ENCODE results near the gene ARHGAP40. TPM values are rescaled to one million over a fixed set of nuclear protein-coding genes. Genes with fewer than 3 reads are reported as not detected.

The ARHGAP40 gene
- total RNA-seq, 2 donors from 2014 or later, result not detected

DNA sequence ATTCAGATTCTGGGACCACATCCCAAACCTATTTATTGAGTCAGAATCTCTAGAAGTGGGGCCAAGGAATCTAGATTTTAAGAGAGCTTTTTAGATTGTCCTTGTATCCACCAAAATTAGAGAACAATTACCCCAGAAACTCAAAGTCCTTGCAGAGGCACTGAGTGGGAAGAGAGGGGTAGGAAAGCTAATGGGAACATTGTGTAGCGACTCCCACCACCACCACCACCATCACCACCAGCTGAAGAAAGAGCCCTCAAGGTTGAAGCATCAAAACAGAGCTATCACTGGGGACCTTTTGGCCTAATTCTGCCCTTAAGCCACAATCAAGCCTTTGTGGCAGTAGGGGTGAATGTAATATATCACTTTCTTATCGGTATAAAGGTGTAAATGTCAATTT lies 83.7 kb downstream of the ARHGAP40 start:
- Histone ChIP-seq H3K36me3 (no peaks in the 10 kb centered on the region), H3K4me3 (no peak overlapping the region), H3K27ac (no peak overlapping the region), H3K4me1 (no peaks in the 10 kb centered on the region), H3K27me3 (no peaks in the 10 kb centered on the region), H3K9me3 (no peaks in the 10 kb centered on the region)
- TF ChIP-seq, protein P1, sequence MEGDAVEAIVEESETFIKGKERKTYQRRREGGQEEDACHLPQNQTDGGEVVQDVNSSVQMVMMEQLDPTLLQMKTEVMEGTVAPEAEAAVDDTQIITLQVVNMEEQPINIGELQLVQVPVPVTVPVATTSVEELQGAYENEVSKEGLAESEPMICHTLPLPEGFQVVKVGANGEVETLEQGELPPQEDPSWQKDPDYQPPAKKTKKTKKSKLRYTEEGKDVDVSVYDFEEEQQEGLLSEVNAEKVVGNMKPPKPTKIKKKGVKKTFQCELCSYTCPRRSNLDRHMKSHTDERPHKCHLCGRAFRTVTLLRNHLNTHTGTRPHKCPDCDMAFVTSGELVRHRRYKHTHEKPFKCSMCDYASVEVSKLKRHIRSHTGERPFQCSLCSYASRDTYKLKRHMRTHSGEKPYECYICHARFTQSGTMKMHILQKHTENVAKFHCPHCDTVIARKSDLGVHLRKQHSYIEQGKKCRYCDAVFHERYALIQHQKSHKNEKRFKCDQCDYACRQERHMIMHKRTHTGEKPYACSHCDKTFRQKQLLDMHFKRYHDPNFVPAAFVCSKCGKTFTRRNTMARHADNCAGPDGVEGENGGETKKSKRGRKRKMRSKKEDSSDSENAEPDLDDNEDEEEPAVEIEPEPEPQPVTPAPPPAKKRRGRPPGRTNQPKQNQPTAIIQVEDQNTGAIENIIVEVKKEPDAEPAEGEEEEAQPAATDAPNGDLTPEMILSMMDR (IDR thresholded peaks at IDR 0.05), result no peak
- no peak for DNase-seq (ENCODE audit: low spot score)

DNA sequence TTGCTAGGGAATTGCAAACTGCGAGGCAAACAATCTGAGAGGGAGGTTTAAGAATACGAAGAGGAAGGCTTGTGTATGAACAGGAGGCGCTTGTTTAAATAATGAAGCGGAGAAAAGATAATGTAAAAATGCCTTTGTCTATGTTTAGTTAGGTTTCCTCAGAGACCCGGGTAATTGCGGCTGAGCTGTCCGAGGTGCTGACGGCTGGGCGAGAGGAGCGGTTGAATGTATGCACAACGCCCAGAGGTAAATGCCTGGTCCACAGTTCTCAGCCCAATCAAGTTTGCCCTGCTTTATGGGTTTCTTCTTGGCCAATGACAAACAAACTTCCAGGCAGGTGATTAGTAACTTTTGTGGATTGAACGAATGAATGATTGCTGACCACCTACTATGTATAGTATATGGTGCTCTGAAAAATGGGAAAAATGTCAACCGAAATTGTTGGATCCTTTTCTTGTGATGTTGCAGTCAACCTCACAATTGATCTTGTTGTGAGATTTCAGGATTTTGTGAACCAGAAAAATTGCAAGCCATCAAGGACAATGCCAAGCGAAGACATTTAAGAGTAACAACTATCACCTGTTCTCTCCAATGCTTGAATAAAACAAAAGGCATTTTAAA lies 84.4 kb downstream of the ARHGAP40 start:
- no peak overlapping the region for H3K27ac ChIP-seq
- TF ChIP-seq, protein P1 (IDR thresholded peaks at IDR 0.05), result no peak
- no peak overlapping the region for H3K4me3 ChIP-seq
- no peaks in the 10 kb centered on the region for H3K36me3 ChIP-seq
- H3K9me3 ChIP-seq, result no peaks in the 10 kb centered on the region
- no peaks in the 10 kb centered on the region for H3K27me3 ChIP-seq
- no peaks in the 10 kb centered on the region for H3K4me1 ChIP-seq
- no peak for DNase-seq (ENCODE audit: low spot score)

DNA sequence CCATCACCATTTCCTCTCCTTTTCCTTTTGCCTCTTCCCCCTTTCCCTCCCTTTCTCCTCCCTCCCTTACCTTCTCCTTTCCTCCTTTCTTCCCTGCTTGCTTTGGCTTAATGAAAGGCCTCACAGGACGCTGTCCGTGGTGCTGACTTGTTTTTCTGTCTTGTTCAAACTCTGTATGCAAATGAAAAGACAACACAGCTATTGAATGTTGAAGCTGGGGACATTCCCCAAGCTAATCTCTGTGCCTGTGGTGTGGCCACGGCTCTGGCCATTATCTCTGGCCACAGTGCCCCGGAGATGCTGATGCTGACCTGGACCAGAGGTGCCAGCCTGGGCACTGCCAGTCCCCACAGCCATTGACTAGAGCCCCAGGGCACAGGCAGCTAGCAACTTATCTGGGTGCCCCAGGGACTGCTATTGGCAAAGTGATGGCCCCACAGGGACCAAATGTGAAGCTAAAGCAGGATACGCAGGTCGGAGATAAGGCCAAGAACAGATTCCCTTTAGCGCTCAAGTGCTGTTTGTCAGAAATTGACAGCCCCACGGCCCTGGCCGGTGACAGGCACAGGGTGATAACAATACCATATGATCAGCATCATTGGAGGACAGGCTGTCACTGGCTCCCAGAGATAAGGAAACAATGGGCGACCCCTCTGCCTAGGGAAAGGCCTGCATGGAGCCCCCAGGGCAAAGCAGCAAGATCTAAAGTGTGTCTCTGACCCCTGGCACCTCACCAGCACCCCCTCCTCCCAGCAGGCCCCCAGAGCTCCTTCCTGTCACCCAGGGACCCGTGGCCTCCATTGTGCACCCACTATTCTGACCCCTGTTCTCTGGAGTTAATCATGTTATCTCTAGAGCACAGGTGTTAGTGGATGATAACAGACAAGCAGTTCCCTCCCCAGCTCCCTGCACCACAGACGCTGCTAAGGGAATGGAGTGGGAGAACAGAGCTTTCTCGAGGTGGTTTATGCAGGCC lies 91.1 kb downstream of the ARHGAP40 start:
- H3K27ac ChIP-seq, result no peak overlapping the region
- no peaks in the 10 kb centered on the region for H3K9me3 ChIP-seq
- H3K4me1 ChIP-seq, result no peaks in the 10 kb centered on the region
- DNase-seq (ENCODE audit: low spot score), result no peak
- no peaks in the 10 kb centered on the region for H3K36me3 ChIP-seq
- H3K27me3 ChIP-seq, result no peaks in the 10 kb centered on the region
- TF ChIP-seq, protein P1 (IDR thresholded peaks at IDR 0.05), result no peak
- no peak overlapping the region for H3K4me3 ChIP-seq

DNA sequence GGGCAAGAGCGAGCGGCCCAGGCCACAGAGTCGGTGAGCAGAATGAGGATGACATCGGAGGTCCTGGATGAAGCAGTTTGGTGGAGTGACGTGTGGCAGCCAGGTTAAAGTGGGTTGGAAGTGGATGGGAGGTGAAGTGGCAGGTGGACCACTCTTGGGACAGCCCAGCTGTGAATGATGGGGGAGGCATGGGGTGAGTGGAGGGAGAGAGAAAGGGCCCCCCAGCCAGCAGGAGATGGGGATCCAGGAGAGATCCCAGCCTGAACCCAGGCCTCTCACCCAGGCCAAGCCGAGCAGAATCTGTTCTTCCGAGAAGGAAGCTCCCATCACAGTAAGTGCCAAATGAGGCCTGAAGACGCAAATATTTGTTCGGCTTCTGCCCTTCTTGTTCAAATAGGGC lies 95.7 kb downstream of the ARHGAP40 start:
- H3K9me3 ChIP-seq, result no peaks in the 10 kb centered on the region
- H3K27me3 ChIP-seq, result no peaks in the 10 kb centered on the region
- TF ChIP-seq, protein P1 (IDR thresholded peaks at IDR 0.05), result no peak
- DNase-seq (ENCODE audit: low spot score), result no peak
- H3K36me3 ChIP-seq, result no peaks in the 10 kb centered on the region
- H3K4me3 ChIP-seq, result no peak overlapping the region
- no peaks in the 10 kb centered on the region for H3K4me1 ChIP-seq
- no peak overlapping the region for H3K27ac ChIP-seq

DNA sequence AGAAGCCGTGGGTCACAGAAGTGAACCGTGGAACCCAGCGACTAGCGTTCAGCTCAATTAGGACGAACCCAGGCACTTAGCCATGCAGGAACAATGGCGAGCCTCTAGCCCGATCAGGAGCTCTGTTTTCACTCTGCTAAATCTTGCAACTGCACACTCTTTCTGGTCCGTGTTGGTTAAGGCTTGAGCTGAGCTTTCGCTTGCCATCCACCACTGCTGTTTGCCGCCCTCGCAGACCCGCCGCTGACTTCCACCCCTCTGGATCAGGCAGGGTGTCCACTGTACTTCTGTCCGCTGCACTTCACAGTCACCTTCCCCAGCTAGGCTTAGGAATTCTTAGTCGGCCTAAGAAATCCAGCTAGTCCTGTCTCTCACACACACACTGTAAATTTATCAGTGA lies 96.9 kb downstream of the ARHGAP40 start:
- H3K27ac ChIP-seq, result no peak overlapping the region
- DNase-seq (ENCODE audit: low spot score), result no peak
- H3K4me3 ChIP-seq, result no peak overlapping the region
- no peaks in the 10 kb centered on the region for H3K27me3 ChIP-seq
- H3K36me3 ChIP-seq, result no peaks in the 10 kb centered on the region
- H3K4me1 ChIP-seq, result no peaks in the 10 kb centered on the region
- no peaks in the 10 kb centered on the region for H3K9me3 ChIP-seq
- TF ChIP-seq, protein P1 (IDR thresholded peaks at IDR 0.05), result no peak

All from right atrium auricular region (tissue), 2 donors.